GM10847 (cell line): ENCODE measurements around the gene LRRC32.

ENCODE experiments used
- POLR2A ChIP-seq: IDR thresholded peaks from 2 replicates; pipeline ENCODE4 v1.6.1; 2011; ENCODE audit not compliant: insufficient read length; ENCODE audit errors: extremely low read depth

Gene LRRC32

DNA sequence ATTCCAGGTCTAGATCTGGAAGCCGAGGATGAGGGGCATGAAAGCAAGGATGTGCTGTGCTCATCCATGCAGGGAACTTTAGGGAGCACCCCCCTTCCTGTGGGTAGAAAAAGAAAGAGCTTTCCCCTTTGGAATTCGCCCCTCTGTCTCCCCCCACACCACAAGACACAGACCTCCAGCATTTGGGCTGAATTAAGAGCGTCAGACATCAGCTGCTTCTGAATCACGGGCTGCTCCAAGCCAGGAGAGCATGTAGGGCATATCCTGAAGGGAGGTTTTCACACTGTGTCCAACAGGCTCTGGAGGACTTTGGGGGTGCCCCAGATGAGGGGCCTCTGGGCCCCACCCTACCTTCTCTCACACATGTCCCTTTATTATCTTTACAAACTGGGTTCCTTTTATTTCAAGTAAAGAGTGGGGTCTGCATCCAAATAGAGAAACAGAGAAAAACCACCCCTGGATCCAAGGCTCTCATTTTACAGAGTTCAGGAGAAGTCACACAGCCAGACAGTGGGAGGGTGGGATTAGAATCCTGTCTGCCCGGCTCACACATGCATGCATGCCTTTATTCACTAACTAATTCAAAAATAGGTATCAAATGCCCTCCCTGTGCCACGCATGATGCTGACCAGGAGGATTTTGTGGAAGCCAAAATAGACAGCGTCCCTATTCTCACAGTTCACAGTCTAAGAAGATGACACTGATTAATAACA, 52.8 kb downstream of the LRRC32 start:
- TF ChIP-seq POLR2A = no peak

DNA sequence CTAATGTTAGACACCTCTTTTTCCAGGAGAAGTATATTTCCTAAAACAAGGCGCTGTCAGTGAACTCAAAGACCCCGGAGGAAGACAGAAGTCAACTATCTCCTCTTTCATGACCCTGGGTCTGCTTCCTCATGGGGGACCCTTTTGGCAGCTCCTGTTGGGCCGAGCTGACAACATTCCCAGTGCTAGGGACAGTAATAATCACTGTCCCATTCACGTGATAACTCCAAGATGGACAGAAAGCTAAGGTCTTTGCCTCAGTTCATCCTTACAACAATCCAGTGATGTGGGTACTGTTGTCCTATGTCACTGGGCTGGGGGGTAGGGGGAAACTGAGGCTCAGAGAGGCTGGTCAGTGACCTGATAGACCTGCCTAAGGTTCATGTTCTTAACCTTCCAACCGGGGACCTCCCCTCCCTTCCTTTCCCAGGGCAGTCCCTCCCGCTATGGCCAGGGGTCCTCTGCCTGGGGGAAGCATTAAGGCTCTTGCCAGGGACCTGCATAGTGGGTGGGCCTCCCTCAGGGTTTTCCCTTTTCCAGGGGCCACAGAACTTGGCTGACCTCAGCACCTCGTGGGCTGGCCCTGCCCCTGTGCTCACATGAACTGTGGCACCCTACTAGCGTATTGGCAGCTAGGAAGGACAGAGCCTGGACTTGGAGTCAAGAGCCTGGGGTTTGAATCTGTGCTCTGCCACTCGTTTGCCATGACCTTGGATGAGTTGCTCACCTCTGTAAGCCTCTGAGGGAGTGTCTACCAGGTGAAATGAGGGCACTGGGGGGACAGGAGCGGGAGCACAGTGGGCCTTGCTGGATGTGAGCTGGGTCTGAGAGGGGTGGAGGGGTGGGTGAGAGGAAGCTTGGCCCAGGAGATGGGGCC, 53.6 kb downstream of the LRRC32 start:
- no peak for TF ChIP-seq POLR2A

DNA sequence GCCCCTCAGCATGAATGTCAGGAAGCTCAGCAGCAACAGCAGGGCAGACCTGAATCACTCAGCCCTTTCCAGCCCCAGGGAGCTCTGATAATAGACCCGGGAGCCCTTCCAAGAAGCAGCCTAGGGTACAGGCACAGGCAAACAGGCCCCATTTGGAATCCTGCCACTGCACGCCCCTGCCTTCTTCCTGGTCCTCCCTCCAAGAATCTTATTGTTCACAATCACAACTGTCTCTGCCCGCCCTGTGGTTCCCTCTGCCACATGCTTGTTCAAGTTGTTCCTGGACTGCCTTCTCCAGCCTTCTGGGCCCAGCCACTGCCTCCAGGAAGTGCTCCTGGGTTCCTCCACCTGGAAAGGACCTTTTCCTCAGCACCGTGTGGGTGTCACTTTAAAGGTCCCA, 54.6 kb downstream of the LRRC32 start:
- TF ChIP-seq POLR2A = no peak

DNA sequence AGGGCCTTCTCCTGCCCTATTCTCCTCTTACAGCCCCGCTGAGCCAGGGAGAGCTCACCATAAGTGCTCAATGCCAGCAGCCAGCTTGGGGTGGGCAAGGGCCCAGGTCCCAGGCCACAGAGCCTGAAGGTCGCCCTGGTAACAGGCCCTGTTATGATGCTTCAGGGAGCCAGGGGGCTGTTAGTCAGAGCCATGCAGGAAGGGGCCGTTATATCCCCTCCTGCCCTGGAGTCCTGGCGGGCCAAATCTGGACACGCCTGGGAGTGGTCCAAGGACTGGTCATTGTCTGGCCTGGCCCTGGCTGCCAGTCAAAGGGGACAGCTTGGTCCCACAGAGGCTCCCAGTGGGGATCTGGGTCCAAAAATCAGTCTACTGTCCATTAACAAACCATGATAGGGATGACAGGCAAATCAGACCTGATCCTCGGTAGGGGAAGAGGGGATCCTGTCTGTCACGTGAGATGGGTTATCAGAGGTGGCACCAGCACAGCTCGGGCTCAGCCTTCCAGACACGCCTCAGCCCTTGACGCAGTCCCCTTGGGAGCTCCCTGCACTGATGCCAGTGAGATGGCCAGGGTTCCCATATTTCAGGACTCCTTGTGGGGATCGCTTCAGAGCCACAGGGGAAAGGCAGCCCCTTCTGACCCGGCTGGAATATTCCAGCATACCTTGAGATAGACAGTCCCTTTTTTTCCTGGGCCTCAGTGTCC, 55.9 kb downstream of the LRRC32 start:
- TF ChIP-seq POLR2A = no peak

DNA sequence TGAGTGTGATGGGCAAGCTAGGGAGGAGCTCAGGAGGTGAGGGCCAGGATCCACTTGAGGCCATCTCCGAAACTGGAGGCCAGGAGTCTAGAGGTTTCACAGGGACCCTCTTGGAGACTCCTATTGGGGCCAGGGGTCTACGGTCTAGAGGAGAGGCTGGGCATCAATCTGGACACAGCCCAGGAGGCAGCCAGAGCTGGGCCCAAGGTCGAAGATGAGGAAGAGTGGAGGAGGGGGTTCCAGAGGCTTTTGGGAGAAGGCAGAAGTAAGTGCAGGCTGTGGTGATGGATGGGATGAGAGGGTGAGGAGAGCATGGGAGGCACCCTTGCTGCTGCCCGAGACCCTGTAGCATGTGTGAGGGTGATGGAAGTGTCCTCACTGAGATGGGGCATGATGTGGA, 56.6 kb downstream of the LRRC32 start:
- TF ChIP-seq POLR2A = no peak

DNA sequence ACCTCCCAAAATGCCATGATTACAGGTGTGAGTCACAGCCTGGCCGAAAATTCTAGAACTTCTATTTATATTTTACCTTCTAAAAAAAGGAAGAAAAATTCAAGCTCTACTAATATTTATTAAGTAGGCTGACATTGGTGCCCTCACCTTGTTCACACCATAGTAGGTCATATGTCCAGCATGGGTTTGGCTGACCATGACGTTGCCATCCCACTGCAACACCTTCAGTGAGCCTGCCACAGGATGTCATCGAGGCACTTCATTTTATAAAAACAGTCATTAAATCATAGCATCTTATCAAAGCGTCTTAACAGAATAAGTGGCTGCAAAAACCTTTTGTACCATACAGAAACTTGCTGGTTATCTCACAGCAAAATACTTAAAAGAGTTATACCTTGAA, 58.3 kb downstream of the LRRC32 start:
- TF ChIP-seq POLR2A = no peak

DNA sequence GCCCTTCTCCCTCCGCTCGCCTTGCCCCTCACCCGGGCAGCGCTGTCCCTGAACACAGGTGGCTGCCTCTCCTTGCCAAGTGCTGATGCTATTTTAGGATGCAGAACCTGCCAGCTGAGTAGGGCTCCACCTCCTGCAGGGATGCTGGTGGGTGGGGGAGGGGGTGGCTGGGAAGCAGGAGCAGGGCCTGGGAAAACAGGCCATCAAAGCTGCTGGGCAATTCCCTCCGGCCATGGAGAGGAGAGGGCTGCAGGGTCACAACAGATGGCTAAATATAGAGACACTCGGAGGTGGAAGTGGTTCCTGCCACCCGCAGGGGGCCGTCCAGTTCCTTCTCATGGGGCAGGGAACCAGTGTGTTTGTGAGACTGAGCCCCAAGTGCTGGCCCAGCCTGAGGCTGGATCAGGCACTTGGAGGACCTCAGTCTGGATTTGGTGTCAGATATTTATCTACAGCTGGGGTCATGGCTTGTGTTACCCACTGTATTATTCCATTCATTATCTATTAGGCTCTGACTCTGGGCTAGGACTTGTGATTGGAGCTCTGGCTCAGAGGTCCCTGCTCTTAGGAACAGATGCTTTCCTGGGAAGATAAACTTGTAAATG, 59.6 kb downstream of the LRRC32 start:
- TF ChIP-seq POLR2A = no peak

DNA sequence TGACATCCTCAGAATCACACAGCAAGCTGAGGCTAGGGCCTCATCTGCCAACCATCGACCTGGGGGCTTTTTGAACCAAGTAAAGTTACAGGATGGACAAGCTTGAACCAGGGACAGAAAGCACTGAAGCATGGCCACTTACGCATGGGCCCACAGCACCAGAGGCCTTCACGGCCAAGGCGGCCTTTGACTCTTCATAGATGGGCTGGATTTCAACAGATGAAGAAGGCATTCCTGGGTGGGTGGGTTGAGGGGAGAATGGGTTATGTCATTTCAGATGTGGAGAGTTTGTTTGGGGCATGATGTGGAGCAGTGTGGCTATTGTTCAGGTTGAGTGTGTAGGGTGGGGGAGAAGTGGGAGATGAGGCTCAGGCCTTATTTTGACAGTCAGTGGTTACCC, 60.2 kb downstream of the LRRC32 start:
- no peak for TF ChIP-seq POLR2A

DNA sequence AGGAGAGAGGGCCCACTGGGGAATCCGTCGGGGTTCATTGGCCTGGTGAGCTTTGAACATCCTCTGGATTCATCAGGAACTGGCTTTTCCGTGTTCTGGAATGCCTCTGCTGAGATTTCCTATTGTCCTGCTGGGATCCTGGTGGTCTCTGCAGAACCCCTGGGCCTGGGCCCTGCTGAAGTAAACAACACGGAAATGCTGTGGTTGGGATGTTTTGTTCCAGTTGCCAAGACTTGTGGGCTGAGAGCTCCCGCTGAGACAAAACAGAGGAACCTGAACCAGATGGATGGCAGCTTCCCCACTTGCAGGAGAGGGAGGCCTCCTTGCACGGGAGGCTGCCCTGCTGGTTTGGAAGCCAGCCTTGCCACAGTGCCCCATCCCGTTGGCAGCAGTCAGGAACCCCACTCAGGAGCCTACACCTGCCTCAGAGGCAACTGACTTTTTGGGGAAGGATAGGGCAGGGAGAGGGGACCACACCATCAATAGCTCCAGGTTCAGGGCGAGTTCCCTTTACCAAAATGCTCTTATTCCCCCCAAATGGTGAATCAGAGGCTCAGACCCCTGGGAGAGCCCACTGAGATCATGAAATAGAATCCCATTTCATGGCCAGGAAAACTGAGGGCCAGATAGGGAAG, 60.7 kb downstream of the LRRC32 start:
- no peak for TF ChIP-seq POLR2A
